GM18873 (cell line): ENCODE results near the gene PAGE4.

Experiments used
- ATAC-seq: cut with Tn5 transposase; IDR thresholded peaks from one replicate; pipeline ENCODE4 v1.9.1; 2021; ENCODE audit warnings: mild to moderate bottlenecking, moderate library complexity, moderate number of reproducible peaks; ENCODE audit not compliant: unreplicated experiment, low FRiP score

PAGE4 gene

GRCh38 chrX:49862093-49862492 is 33.0 kb downstream of the PAGE4 start:
- no peak for ATAC-seq

GRCh38 chrX:49868739-49869138 is 39.6 kb downstream of the PAGE4 start:
- ATAC-seq = no peak

GRCh38 chrX:49876750-49877149 is 47.6 kb downstream of the PAGE4 start:
- ATAC-seq = no peak

GRCh38 chrX:49877397-49878101 is 48.4 kb downstream of the PAGE4 start:
- ATAC-seq = no peak

- no peak for ATAC-seq
These were observed 49.2 kb downstream of the PAGE4 start for GRCh38 chrX:49878128-49878833.

- ATAC-seq = peak; percentile 58
These were observed 49.9 kb downstream of the PAGE4 start, which contains the start of gene USP27X for GRCh38 chrX:49878834-49879655. Gene USP27X (plus strand): TSS chrX:49879484. CDS start chrX:49880308, 824 bp downstream.

GRCh38 chrX:49879656-49880277 is 50.7 kb downstream of the PAGE4 start:
- no peak for ATAC-seq

- ATAC-seq = no peak
These were observed 51.6 kb downstream of the PAGE4 start for GRCh38 chrX:49880668-49881067.
